ENCODE measurements around the gene LIMS1.
"Not testable (repeated sequence)": the region's sequence is repeated elsewhere in the genome, so short reads cannot be mapped to it uniquely, and the experiment has no call there.

- TF ChIP-seq, protein P1, sequence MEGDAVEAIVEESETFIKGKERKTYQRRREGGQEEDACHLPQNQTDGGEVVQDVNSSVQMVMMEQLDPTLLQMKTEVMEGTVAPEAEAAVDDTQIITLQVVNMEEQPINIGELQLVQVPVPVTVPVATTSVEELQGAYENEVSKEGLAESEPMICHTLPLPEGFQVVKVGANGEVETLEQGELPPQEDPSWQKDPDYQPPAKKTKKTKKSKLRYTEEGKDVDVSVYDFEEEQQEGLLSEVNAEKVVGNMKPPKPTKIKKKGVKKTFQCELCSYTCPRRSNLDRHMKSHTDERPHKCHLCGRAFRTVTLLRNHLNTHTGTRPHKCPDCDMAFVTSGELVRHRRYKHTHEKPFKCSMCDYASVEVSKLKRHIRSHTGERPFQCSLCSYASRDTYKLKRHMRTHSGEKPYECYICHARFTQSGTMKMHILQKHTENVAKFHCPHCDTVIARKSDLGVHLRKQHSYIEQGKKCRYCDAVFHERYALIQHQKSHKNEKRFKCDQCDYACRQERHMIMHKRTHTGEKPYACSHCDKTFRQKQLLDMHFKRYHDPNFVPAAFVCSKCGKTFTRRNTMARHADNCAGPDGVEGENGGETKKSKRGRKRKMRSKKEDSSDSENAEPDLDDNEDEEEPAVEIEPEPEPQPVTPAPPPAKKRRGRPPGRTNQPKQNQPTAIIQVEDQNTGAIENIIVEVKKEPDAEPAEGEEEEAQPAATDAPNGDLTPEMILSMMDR (IDR thresholded peaks at IDR 0.05), result not testable (repeated sequence)
- TF ChIP-seq POLR2A (IDR thresholded peaks at IDR 0.05), result not testable (repeated sequence)
Measured at GRCh38 chr2:108653849-108654248, 119.6 kb downstream of the LIMS1 start.
